SK-N-MC (cell line): ENCODE data around the gene ASF1A.

Experiments used
- DNase-seq: peaks from one replicate; pipeline ENCODE4 v3.0.0-alpha.2; 2011; ENCODE audit warnings: low read depth, low spot score
- H3K27ac ChIP-seq: fragments of 200-600 bp; sonication (generic); 2 replicates; pipeline ENCODE4 v1.5.1; 2016; ENCODE audit warnings: mixed run types
- H3K36me3 ChIP-seq: fragments of 200-600 bp; sonication (generic); 2 replicates; pipeline ENCODE4 v1.6.1; 2017; ENCODE audit warnings: antibody characterized with exemption, low read length, mixed read lengths; ENCODE audit not compliant: insufficient read depth
- H3K4me3 ChIP-seq: fragments of 200-600 bp; sonication (generic); 2 replicates; pipeline ENCODE4 v1.5.1; 2016
- H3K9ac ChIP-seq: fragments of 200-600 bp; sonication (generic); 2 replicates; pipeline ENCODE4 v1.8.0; 2017; ENCODE audit warnings: mixed run types, mixed read lengths; ENCODE audit not compliant: insufficient read length
- H3K9me3 ChIP-seq: fragments of 200-600 bp; sonication (generic); 2 replicates; pipeline ENCODE4 v1.6.1; 2017; ENCODE audit warnings: low read depth, mild to moderate bottlenecking, antibody characterized with exemption, low read length, moderate library complexity, mixed read lengths
- EZH2 ChIP-seq: fragments of 200-600 bp; sonication (generic); IDR thresholded peaks from one replicate; pipeline ENCODE4 v1.6.1; 2017; ENCODE audit warnings: antibody characterized with exemption
- FOXP2 ChIP-seq: optimal IDR thresholded peaks from 2 replicates; pipeline ENCODE3; 2011; ENCODE audit warnings: mild to moderate bottlenecking, moderate library complexity; ENCODE audit not compliant: insufficient read depth; ENCODE audit errors: extremely low read length, control extremely low read depth
- POLR2AphosphoS5 ChIP-seq: IDR thresholded peaks from 2 replicates; pipeline ENCODE4 v1.6.1; 2012; ENCODE audit warnings: mild to moderate bottlenecking, low read depth, low read length, borderline replicate concordance

ASF1A gene

DNA sequence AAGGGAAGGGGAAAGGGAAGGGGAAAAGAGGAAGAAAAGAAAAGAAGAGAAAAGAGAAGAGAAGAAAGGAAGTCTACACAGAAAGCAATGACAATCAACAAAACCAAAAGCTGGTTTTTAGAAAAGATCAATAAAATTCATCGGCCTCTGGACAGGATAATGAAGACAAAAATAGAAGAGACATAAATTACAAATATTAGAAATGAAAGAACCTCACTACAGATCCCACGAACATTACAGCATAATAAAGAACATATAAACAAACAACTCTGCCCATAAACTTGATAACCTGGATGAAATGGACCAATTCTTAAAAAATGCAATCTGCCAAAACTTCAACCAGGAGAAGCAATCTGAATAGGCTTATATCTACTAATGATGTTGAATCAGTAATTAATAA, 20.7 kb upstream of the ASF1A start:
- DNase-seq: no peak
- no peak overlapping the region for H3K4me3 ChIP-seq
- no peak overlapping the region for H3K27ac ChIP-seq
- no peaks in the 10 kb centered on the region for H3K36me3 ChIP-seq
- no peaks in the 10 kb centered on the region for H3K9me3 ChIP-seq
- no peak overlapping the region for H3K9ac ChIP-seq
- TF ChIP-seq POLR2AphosphoS5 (no peak), FOXP2 (no peak), EZH2 (no peak)

DNA sequence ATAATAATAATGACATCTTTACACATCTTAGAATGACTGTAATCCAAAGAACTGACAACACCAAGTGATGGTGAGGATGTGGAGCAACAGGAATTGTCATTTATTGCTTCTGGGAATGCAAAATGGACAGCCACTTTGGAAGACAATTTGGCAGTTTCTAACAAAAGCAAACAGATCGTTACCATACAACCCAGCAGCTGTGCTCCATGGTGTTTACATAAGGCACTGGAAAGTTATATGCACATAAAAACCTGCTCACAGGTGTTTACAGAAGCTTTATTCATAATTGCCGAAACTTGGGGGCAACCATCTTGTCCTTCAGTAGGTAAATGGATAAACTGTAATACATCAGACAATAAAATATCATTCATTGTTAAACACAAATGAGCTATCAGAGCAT, 18.3 kb upstream of the ASF1A start:
- TF ChIP-seq POLR2AphosphoS5 (no peak), EZH2 (no peak), FOXP2 (no peak)
- no peaks in the 10 kb centered on the region for H3K9me3 ChIP-seq
- H3K4me3 ChIP-seq: no peak overlapping the region
- no peak overlapping the region for H3K9ac ChIP-seq
- H3K36me3 ChIP-seq: no peaks in the 10 kb centered on the region
- no peak for DNase-seq
- no peak overlapping the region for H3K27ac ChIP-seq

DNA sequence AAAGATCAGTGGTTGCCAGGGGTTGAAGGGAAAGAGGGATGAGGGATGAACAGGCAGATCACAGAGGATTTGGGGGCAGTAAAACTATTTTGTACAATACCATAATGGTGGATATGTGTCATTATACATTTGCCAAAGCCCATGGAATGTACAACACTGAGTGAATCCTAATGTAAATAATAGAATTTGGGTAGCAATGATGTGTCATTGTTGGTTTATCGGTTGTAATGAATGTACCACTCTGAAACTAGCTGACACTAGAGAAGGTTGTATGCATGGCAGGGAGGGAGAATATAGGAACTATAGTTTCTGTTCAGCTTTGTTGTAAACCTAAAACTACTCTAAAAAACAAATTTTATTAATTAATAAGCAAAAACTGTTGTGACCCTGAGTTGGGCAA, 17.8 kb upstream of the ASF1A start:
- Histone ChIP-seq H3K27ac (no peak overlapping the region), H3K9ac (no peak overlapping the region), H3K36me3 (no peaks in the 10 kb centered on the region), H3K9me3 (no peaks in the 10 kb centered on the region), H3K4me3 (no peak overlapping the region)
- no peak for TF ChIP-seq POLR2AphosphoS5
- no peak for TF ChIP-seq FOXP2
- TF ChIP-seq EZH2: no peak
- DNase-seq: no peak

DNA sequence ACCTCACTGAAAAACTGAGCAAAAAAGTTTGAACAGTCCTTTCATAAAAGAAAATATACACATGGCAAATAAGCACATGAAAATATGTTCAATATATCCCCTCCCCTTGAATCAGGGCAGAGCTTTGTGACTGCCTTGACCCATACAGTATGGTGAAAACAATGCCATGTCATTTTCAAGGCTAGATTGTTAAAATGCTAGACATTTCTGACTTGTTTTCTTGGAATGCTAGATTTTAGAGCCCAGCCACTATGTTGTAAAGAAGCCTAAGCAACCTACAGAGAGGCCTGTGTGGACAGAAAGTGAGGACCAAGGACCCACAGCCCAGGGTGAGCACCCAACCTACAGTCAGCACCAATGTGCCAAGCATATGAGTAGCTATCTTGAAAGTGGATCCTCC, 17.1 kb upstream of the ASF1A start:
- TF ChIP-seq POLR2AphosphoS5 (no peak), FOXP2 (no peak), EZH2 (no peak)
- Histone ChIP-seq H3K4me3 (no peak overlapping the region), H3K9me3 (no peaks in the 10 kb centered on the region), H3K27ac (no peak overlapping the region), H3K9ac (no peak overlapping the region), H3K36me3 (no peaks in the 10 kb centered on the region)
- no peak for DNase-seq

DNA sequence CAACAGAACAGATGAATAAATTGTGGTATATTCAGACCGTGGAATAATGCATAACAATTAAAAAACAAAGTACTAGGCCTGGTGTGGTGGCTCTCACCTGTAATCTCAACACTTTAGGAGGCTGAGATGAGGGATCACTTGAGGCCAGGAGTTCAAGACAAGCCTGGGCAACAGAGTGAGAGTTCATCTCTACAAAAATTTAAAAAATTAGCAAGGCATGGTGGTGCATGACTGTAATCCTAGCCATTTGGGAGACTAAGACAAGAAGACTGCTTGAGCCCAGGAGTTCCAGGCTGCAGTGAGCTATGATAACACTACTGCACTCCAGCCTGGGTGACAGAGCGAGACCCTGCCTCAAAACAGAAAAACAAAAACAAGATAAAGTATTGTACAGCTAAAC, 16.1 kb upstream of the ASF1A start:
- H3K27ac ChIP-seq: no peak overlapping the region
- no peaks in the 10 kb centered on the region for H3K36me3 ChIP-seq
- no peak for TF ChIP-seq FOXP2
- TF ChIP-seq EZH2: no peak
- TF ChIP-seq POLR2AphosphoS5: no peak
- no peak for DNase-seq
- no peak overlapping the region for H3K4me3 ChIP-seq
- no peak overlapping the region for H3K9ac ChIP-seq
- no peaks in the 10 kb centered on the region for H3K9me3 ChIP-seq

DNA sequence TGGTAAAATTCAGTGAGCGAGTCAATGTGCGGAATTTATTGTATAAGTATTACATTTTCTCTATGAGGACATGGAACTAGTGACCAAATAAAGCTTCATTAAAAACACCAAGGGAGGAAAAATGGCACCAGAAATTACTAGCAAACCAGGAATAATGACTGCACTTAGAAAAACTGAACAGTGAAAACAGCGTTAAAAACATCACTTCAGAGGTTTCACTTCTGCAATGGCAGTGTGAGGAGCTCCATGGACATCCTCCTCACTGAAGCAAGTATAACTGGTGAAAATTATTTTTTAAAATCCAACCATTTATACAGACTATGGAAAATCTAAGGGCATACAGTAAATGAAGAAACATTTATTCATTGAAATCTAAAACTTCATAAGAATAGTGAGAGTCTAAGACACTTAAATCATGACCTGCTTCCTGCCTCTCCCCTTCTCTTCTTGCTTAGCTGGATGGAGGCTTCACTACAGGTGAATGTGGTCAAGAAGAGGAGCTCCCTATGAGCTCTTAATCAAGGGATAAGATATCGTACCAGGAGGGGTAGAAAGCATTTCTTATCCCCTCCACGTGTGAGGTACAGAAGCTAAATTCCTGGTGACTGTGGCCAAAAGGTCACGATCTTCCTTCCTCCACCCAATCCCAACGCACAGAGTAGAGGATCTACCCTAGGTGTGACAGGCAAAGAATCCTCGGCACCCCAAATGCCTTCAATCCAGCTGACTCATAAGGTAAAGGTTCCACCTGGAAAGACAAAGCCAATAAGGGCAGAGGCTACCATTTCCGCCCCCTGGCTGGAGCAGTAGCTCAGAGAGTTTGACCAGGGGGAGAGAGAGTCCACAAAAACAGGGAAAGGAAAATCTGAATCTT, 12.3 kb upstream of the ASF1A start:
- Histone ChIP-seq H3K9me3 (no peaks in the 10 kb centered on the region), H3K4me3 (no peak overlapping the region), H3K27ac (no peak overlapping the region), H3K36me3 (no peaks in the 10 kb centered on the region), H3K9ac (no peak overlapping the region)
- no peak for DNase-seq
- TF ChIP-seq FOXP2 (no peak), EZH2 (no peak), POLR2AphosphoS5 (no peak)

DNA sequence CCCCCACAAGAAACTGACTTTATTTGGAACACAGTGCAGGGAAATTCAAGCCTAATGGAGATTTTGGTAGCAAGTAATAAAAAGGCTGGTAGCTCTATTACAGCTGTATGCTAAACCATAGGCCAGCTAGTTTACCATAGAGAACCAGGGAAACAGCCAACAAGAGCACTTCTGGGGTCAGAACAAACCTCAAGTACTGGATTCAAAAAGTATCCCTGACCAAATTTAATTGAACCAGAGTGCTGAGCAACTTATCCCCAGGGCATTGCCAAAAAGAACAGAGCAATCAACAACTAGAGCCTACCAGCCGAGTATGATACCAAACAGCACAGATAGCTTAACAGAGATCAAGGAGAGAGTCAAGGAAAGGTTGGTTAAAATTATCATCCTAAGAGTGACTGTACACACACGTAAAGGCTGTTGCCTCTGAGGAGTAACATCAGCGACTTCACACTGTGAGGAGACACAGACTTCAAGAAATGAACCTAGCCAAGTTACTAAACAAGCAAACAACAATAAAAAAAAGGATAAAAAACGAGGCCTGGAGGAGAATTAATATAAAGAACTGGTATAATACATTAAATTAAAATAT, 11.5 kb upstream of the ASF1A start:
- Histone ChIP-seq H3K9me3 (no peaks in the 10 kb centered on the region), H3K9ac (no peak overlapping the region), H3K27ac (no peak overlapping the region), H3K36me3 (no peaks in the 10 kb centered on the region), H3K4me3 (no peak overlapping the region)
- DNase-seq: no peak
- TF ChIP-seq FOXP2 (no peak), POLR2AphosphoS5 (no peak), EZH2 (no peak)

DNA sequence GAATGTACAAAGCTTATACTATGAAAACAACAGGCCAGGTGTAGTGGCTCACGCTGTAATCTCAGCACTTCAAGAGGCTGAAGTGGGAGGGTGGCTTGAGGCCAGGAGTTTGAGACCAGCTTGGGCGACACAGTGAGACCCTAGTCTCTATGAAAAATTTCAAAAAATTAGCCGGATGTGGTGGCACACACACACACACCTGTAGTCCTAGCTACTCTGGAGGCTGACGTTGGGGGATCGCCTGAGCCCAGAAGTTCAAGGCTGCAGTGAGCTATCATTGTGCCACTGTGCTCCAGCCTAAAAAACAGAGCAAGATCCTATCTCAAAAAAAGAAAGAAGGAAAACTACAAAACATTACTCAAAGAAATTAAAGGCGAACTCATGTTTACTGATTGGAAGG, 7.3 kb upstream of the ASF1A start:
- no peak for DNase-seq
- H3K4me3 ChIP-seq: no peak overlapping the region
- H3K9me3 ChIP-seq: no peaks in the 10 kb centered on the region
- TF ChIP-seq FOXP2: no peak
- no peak for TF ChIP-seq POLR2AphosphoS5
- no peak for TF ChIP-seq EZH2
- H3K36me3 ChIP-seq: no peaks in the 10 kb centered on the region
- H3K27ac ChIP-seq: no peak overlapping the region
- no peak overlapping the region for H3K9ac ChIP-seq
